Activated CD4-positive, alpha-beta T cell treated with anti-CD3 and anti-CD28 coated beads for 1 hour (primary cell): ENCODE data around the gene AKNA.

Source experiments
- DNase-seq: peaks from one replicate; pipeline ENCODE4 v3.0.0-alpha.2; 2020

AKNA gene

GRCh38 chr9:114373960-114374730 lies 13.6 kb downstream of the AKNA start:
- DNase-seq: no peak

- DNase-seq: peak; percentile 62
Measured at GRCh38 chr9:114372921-114373448, 14.8 kb downstream of the AKNA start.

DNA sequence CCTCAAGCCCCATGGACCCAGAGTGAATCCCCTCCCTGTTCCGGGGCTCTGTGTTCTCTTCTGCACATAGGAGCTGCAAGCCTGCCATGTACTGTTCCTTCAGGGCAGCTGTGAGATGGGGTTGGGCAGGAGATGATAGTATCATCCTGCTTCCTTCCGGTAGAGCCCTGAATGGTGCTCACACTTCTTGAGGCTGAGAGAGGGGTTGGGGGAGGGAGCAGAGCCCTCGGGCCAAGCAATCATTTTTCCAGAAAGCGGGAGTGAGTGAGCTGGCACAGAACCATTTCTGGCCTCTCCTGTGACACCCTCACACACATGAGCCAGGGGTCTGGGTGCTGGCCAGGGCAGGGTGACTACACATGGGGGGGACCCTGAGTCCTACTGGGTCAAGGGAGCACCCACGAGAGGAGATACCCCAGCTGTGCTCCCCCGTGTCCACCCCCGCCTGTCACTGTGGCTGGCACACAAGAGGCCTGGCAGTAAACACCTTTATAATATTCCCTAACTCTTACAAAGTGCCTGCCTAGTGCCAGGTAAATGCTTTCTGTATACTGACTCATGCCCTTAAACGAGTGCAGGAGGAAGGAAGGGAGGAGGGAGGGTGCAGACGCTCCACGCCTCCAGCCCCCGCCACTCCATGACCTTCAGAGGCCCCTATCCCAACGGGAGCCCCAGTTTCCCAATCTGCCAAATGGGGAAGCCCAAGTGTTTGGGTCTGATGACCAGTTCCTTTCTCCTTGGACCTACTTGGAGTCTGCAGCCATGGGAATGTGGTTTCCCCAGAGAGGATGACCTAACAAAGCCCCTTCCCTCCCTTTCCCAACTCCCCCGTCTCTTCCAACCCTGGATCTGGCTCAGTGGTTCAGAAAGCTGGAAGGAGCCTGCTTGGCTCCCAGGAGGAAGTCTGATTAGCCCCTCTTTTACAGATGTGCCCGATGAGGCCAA lies 15.5 kb downstream of the AKNA start:
- DNase-seq: no peak

DNA sequence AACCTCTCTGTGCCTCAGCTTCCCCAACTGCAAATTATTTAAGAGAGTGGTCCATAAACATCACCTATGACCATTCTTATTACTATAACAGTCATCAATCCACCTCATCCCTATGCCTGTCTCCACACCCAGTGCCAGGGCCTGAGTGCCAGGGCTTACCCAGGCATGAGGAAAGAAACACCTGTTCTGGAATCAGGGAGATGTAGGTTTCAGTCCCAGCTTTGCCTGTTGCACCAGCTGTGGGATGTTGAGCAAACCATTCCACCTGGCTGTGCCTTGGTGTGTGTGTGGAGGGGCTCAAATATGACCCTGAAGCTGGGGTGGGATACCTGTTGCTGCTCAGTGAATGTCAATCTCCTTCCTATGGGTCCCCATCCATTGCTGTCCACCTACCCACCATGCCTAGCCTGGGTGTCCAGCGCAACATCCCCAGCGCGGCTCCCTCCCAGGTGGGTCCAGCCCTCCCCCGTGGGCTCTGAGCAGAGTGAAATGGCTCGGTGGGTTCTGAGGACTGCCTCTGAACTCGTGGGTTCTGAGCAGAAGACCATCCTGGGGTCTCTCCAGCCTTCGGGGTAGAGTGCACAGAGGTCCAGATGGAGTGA lies 16.3 kb downstream of the AKNA start:
- no peak for DNase-seq

GRCh38 chr9:114370968-114371320 lies 16.8 kb downstream of the AKNA start:
- DNase-seq: no peak

- DNase-seq: no peak
Measured at GRCh38 chr9:114370251-114370967, 17.4 kb downstream of the AKNA start.

DNA sequence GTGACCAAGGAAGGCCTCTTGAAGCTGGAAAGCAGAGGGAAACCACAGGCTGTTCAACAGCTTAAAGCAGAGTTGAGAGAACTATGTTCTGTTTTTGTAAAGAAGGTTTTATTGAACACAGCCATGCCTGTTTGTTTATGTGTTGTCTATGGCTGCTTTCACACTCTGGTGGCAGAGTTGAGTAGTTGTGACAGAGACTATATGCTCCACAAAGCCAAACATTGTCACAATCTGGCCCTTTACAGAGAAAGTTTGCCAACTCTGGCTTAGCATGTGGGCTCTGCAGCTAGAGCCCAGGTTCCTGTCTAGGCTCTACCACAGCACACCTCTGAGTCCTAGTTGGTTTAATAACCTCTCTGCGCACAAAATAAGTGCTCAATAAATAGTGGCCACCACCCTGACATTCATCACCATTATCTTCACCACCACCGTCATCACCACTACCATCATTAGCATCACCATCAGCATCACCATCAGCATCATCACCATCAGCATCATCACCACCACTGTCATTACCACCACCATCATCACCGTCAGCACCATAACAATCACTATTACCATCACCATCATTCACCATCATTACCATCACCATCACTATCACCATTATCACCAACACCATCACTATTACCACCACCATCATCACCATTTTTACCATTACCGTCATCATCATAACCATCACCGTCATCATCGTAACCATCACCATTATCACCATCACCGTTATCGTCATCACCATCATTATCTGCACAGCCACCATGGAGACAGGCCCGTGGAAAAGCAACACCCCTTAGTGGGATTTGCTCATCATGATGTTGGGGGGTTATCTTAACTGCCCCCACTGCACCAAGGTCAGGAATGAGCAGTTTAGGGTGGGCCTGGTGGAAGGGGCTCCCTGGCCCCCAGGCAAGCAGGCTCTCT lies 18.3 kb downstream of the AKNA start:
- DNase-seq: no peak

DNA sequence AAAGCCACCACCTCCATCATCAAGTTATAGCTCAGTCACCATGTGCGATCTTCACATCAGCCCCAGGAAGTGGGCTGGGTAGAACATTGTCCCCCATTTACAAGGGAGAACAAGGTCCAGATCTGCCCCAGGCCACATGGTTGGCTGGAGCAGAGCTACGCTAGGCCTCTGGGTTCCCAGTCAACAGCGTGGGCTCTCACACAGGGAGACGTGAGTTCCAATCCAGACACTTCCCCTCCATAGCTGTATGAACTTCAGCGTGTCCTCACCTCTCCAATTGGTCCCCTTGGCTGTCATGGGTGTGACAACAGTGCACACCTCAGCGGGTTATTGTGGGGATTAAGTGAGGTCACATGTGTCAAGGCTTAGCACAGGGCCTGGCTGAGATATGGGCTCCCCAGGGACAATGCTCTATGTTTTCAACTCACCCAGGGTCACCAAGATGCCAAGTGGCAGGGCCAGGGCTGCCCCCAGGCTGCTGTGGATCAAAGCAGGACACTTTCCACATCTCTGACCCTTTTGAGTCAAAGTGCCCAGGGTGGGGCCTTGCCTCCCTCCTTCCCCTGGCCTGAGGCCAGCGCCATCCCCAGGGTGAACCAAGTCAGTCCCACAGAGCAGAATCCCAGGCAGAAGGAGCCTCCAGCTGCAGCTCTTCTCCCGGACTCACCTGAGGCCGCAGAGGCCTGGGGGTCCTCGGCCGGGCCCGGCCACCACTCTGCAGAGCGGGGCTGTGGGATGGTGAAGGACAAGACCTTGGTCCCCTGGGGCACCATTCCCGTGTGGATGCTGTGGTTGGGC lies 19.8 kb downstream of the AKNA start:
- no peak for DNase-seq

- DNase-seq: no peak
Measured at GRCh38 chr9:114367366-114367765, 20.4 kb downstream of the AKNA start.

DNA sequence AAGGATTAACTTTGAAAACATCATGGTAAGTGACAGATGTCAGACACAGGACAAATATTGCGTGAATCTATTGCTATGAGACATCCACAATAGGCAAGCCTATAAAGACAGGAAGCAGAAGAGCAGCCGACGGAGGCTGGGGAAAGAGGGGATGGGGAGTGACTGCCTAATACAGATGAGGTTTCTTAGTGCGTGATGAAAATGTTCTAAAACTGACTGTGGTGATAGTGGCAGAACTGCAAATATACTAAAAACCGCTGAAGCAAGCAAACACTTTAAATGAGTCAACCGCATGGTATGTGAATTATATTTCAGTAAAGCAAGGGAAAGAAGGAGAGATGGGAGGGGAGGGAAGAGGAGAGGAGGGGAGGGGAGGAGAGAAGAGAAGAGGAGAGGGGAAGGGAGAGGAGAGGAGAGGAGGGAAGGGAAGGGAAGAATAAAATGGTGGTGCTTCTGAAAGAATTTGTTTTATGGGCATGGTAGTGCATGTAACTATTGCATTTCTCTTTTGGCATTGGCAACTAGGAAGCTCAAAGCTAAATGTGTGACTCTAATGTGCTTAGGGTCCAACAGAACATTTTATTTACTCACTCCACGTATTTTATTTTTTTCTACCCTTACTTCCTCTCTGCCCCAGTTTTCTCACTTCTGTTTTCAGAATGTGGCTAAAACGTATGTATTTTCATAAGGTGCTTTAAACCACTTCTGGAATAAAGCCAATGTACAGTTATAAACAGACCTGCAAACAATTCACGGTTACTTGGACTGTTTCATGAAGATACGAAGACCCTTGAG lies 21.3 kb downstream of the AKNA start:
- no peak for DNase-seq

DNA sequence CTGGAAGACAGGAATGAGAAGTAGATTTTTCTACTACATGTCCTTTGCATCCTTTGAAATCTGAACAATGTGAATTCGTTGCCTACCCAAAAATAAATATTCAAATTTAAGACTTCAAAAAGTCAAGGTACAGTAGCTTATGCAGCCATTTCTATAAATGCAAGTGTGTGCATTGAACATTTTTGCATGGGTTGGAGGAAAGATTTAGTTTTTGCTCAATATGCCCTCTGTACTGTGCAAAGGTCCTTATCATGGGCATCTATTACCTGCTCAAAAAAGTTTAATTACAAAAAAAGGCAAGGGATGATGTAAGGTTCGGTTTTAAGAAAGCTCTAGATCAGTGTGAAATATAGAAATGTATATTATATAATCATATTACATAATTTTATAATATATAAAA lies 22.6 kb downstream of the AKNA start:
- no peak for DNase-seq

DNA sequence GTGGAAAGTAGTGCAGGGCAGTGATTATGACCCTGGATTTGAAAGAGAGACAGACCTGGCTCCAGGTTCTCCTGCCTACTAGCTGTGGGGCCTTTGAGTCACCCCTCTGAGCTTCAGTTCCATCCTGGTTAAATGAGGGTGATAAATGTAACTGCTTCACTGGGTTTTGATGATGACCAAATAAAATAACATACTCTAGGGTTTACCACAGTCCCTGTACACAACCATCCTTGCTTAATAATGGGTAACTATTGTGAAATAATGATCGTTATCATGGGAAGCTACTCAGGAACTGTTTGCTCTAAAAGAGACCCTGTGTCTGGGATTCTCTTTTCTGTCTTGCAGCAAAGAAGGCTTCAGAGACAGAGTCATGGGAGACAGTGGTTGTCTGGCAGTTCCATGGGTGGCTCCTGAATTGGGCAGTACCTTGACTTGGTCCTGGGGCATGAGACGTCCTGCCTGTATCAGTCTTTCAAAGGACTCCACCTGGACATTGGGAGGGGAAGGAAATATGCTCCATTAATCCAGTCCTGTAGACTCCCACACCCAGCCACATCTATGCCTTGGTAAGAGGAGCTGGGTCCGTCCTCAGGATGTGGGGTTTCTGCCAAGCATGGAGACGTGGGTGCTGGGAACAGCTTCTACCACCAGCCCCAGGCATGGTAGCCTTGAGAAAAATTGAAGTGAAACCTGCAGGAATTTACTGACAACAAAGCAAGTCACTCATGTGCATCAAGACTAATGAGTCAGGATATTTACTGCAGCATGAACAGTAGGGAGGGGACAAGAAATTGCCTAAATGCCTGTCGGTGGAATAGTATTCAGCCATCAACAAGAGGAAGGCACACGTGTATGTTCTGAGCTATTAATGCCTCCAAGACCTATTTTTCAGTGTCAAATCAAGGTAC lies 23.4 kb downstream of the AKNA start:
- DNase-seq: no peak

GRCh38 chr9:114363424-114363823 lies 24.4 kb downstream of the AKNA start:
- no peak for DNase-seq

DNA sequence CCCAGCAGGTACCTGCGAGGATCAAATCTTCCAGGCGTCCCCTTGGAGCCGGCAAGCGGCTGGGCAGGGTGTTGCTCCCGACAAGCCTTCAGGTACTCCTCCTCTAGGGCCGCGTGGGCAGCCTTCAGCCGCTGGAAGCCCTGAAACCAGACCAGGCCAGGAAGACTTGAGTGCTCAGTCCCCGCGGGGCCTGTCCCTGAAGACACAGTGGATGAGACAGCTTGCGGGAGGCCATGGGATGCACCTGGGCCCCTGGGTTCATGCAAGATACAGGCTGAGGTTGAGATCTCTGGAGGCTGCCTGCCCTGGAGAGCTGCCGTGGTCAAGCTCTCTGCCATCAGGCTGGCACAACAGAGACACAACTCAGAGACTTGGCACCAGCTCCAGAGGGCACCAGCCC lies 25.4 kb downstream of the AKNA start:
- no peak for DNase-seq

GRCh38 chr9:114361542-114361941 lies 26.2 kb downstream of the AKNA start:
- no peak for DNase-seq

DNA sequence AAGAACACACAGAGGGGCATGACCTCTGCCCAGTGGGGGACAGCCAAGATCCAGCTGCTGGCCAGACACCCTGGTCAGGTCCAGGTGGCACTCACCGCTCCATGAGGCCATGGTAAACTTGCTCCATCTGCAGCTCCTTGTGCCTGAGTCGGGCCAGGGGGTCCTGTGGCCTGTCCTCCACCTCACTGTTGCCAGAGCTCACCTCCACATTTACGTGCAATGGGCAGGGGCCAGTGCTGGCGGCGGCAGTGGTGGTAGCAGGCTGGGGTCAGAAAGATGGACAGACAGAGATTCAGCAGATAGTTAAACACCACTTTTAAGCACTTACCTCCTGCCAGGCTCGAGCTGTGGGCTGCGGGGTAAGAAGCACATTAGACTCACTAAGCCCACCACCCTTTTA lies 28.0 kb downstream of the AKNA start:
- no peak for DNase-seq

DNA sequence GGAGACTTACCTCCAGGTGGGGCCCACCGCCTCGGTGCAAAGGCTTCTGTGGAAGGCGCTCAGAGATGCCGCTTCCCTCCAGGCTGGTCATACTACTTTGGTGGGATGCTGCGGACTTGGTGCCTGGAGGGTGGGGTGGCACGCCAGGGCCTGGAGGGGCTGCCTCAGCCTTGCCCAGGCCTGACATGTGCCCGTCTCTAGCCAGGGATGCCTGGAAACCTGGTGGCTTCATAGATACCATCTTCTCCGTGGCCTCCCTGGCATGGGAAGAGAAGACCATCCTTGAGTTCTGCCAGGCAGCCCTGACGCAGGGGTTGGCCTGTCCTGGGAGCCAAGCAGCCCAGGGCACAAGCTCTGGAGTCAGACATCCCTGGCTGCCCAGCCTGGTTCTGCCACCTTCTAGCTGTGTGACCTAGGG lies 29.9 kb downstream of the AKNA start:
- DNase-seq: no peak

DNA sequence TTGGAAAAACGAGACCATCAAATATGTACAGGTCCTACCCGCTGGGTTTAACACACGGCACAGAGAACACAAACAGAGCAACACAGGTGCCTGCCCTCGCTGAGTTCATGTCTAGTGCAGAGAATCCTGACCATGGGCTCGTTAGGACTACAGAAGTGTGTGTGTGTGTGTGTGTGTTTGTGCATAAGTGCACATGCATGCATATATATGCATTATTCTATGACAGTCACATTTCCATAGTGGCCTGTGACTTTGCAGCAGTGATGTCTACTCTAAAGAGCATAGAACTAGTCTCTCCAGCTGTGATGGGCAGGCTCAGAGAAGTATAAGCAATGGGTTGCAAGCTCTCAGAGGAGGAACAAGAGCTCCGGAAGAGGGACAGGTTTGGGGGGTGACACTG lies 30.4 kb downstream of the AKNA start:
- DNase-seq: no peak

DNA sequence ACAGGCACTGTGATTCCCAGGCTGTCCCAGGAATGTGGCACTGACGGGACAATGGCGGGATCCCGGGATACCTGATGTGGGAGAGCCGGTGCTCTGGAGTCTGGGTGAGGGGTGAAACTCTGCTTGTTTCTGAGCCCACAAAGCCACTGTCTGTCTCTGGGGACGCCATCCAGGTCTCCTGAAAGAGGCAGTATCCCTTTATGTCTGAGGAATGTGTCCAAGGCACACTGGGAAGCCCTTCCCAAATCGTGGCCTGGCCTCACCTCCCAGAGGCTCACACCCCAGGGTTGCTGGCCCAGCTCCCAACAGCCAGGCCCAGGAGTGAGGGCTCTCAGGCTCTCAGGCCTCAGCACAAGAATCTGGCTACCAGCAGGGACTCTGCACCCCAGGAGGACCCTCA lies 31.0 kb downstream of the AKNA start:
- no peak for DNase-seq
